ENCODE results near the gene YWHAG. TPM values are rescaled to one million over a fixed set of nuclear protein-coding genes. Genes with fewer than 3 reads are reported as not detected.
A peak's percentile ranks its signal among the peaks of the same experiment; 100 is the strongest.

Gene YWHAG
- total and polyA plus RNA-seq, 2 experiments from 2014 or later: 82.2 to 179 TPM

DNA sequence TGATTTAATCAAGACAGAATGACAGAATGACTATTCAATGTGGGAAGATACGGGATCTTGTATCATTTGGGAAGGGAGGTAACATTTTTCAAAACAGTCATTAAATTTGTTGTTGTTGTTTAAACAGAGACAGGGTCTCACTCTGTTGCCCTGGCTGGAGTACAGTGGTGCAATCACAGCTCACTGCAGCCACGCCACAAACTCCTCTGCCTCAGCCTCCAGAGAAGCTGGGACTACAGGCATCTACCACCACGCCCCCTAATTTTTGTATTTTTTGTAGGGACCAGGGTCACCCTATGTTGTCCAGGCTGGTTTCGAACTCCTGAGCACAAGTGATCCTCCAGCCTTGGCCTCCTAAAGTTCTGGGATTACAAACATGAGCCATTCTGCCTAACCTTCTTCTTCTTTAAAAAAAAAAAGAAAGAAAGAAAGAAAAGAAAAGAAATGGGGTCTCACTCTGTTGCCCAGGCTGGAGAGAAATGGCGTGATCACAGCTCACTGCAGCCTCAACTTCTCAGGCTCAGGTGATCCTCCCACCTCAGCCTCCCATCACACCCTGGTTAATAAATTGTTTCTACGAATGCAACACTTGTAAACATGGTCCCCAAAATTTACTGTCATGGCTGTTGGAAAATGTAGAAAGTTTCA, 24.3 kb downstream of the YWHAG start (continued):
- TF ChIP-seq, protein P1, sequence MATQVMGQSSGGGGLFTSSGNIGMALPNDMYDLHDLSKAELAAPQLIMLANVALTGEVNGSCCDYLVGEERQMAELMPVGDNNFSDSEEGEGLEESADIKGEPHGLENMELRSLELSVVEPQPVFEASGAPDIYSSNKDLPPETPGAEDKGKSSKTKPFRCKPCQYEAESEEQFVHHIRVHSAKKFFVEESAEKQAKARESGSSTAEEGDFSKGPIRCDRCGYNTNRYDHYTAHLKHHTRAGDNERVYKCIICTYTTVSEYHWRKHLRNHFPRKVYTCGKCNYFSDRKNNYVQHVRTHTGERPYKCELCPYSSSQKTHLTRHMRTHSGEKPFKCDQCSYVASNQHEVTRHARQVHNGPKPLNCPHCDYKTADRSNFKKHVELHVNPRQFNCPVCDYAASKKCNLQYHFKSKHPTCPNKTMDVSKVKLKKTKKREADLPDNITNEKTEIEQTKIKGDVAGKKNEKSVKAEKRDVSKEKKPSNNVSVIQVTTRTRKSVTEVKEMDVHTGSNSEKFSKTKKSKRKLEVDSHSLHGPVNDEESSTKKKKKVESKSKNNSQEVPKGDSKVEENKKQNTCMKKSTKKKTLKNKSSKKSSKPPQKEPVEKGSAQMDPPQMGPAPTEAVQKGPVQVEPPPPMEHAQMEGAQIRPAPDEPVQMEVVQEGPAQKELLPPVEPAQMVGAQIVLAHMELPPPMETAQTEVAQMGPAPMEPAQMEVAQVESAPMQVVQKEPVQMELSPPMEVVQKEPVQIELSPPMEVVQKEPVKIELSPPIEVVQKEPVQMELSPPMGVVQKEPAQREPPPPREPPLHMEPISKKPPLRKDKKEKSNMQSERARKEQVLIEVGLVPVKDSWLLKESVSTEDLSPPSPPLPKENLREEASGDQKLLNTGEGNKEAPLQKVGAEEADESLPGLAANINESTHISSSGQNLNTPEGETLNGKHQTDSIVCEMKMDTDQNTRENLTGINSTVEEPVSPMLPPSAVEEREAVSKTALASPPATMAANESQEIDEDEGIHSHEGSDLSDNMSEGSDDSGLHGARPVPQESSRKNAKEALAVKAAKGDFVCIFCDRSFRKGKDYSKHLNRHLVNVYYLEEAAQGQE (IDR thresholded peaks at IDR 0.05; ENCODE audit: unreplicated experiment): no peak
- TF ChIP-seq STAT1 (IDR thresholded peaks at IDR 0.05; ENCODE audit: unreplicated experiment) (no peak), EZH2phosphoT487 (IDR thresholded peaks at IDR 0.05; ENCODE audit: unreplicated experiment) (no peak), POLR2AphosphoS5 (IDR thresholded peaks at IDR 0.05; ENCODE audit: low read depth) (no peak)
- TF ChIP-seq, protein P2, sequence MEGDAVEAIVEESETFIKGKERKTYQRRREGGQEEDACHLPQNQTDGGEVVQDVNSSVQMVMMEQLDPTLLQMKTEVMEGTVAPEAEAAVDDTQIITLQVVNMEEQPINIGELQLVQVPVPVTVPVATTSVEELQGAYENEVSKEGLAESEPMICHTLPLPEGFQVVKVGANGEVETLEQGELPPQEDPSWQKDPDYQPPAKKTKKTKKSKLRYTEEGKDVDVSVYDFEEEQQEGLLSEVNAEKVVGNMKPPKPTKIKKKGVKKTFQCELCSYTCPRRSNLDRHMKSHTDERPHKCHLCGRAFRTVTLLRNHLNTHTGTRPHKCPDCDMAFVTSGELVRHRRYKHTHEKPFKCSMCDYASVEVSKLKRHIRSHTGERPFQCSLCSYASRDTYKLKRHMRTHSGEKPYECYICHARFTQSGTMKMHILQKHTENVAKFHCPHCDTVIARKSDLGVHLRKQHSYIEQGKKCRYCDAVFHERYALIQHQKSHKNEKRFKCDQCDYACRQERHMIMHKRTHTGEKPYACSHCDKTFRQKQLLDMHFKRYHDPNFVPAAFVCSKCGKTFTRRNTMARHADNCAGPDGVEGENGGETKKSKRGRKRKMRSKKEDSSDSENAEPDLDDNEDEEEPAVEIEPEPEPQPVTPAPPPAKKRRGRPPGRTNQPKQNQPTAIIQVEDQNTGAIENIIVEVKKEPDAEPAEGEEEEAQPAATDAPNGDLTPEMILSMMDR (conservative IDR thresholded peaks at IDR 0.05; ENCODE audit: low read depth in 2 of 2): no peak

DNA sequence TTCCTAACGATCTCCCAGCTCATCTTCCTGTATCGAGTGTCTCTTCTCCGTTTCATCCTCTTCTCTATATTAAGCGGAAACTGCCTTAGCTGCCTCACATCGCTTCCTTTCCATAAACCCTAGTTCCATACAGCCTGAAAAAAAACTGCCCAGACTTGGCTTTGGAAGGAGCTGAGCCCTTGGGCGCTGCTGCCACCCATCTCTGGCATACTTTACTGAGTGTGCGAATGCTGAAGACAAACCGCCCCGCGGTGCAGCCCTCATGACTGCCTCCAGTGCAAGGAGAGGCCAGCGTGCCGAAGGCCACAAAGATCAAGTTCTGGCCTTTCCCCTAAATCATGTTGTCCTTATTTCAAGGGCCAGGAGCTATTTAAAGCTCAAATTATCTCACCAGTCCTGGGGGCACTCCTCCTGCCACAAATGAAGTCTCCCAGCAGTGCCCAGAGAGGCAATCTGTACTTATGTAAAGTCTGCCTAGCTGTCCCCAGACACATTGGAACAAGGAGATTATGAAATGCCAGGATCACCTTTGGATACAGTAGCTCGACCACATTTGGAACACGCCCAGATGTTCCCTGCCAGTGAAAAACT, 25.2 kb downstream of the YWHAG start:
- Histone ChIP-seq H2AFZ (no peak overlapping the region), H3K36me3 (ENCODE audit: insufficient read depth) (peaks cover 15% of the 10 kb centered on the region; the same call in 1 of the 2 replicates), H3K27ac (ENCODE audit: low read depth) (peak overlapping the region; percentile 66; the same call in 1 of the 2 replicates), H4K20me1 (replicated peaks; ENCODE audit: insufficient read depth) (peaks cover 87% of the 10 kb centered on the region), H3F3A (replicated peaks; ENCODE audit: low read depth) (peaks cover 29% of the 10 kb centered on the region), H3K4me2 (no peak overlapping the region), H3K27me3 (ENCODE audit: insufficient read depth) (no peaks in the 10 kb centered on the region), H3K79me2 (replicated peaks; ENCODE audit: insufficient read depth) (peaks cover 100% of the 10 kb centered on the region), H3K4me1 (ENCODE audit: insufficient read depth) (peaks cover 10% of the 10 kb centered on the region), H3K4me3 (no peak overlapping the region), H3K9me2 (ENCODE audit: insufficient read depth) (no peaks in the 10 kb centered on the region)
- H3K27me3 Mint-ChIP-seq (ENCODE audit: insufficient read depth, low read depth, poor library complexity): peaks cover 7% of the 10 kb centered on the region
- H3K36me3 Mint-ChIP-seq (ENCODE audit: low read depth): peaks cover 79% of the 10 kb centered on the region
- H3K4me1 Mint-ChIP-seq: peaks cover 49% of the 10 kb centered on the region
- no peak overlapping the region for H3K4me3 Mint-ChIP-seq
- ATAC-seq (no peak), DNase-seq (ENCODE audit: low spot score) (no peak)
- H3K9me3 Mint-ChIP-seq: no peaks in the 10 kb centered on the region
- H3K27ac Mint-ChIP-seq: peak overlapping the region; percentile 34; the same call in 1 of the 2 replicates
- TF ChIP-seq, protein P3, sequence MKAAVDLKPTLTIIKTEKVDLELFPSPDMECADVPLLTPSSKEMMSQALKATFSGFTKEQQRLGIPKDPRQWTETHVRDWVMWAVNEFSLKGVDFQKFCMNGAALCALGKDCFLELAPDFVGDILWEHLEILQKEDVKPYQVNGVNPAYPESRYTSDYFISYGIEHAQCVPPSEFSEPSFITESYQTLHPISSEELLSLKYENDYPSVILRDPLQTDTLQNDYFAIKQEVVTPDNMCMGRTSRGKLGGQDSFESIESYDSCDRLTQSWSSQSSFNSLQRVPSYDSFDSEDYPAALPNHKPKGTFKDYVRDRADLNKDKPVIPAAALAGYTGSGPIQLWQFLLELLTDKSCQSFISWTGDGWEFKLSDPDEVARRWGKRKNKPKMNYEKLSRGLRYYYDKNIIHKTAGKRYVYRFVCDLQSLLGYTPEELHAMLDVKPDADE (IDR thresholded peaks at IDR 0.05): no peak
- TF ChIP-seq EZH2 (IDR thresholded peaks at IDR 0.05; ENCODE audit: low read depth, unreplicated experiment) (no peak), STAT1 (IDR thresholded peaks at IDR 0.05; ENCODE audit: unreplicated experiment) (no peak), CREB1 (CRISPR knock-in tag; IDR thresholded peaks at IDR 0.05; ENCODE audit: low read depth) (no peak)
- TF ChIP-seq, protein P1 (IDR thresholded peaks at IDR 0.05; ENCODE audit: unreplicated experiment): no peak
